ENCODE data around the gene IL3RA. TPM values are rescaled to one million over a fixed set of nuclear protein-coding genes. Genes with fewer than 3 reads are reported as not detected.

The IL3RA gene
- total and polyA plus RNA-seq, 2 of the 8 experiments (the other 6 are each of a cell fraction or from before 2014, with no cell fraction given): 0.11 TPM; not detected in 1

GRCh38 chrX:1354036-1355019, 17.7 kb downstream of the IL3RA start (continued):
- no peak for TF ChIP-seq CHD7 (IDR thresholded peaks at IDR 0.05; ENCODE audit: insufficient replicate concordance, low read length)
- TF ChIP-seq ATF3 (IDR thresholded peaks at IDR 0.05; ENCODE audit: insufficient read depth, low read depth, low read length): no peak
- no peak for TF ChIP-seq HDAC6 (IDR thresholded peaks at IDR 0.05; ENCODE audit: low read depth, low read length)
- TF ChIP-seq FOSL1 (IDR thresholded peaks at IDR 0.05; ENCODE audit: insufficient read depth, low read depth, low read length): no peak
- TF ChIP-seq NANOG (IDR thresholded peaks at IDR 0.05; ENCODE audit: insufficient read depth, low read depth, low read length, poor library complexity, severe bottlenecking): no peak
- no peak for TF ChIP-seq RFX5 (IDR thresholded peaks at IDR 0.05; ENCODE audit: borderline replicate concordance, low read depth, low read length)
- TF ChIP-seq E2F6 (IDR thresholded peaks at IDR 0.05): no peak

All from H1 (cell line).